Mesenchymal stem cell (in vitro differentiated cells and primary cell): ENCODE results near the gene CYP2W1.

Source experiments
- DNase-seq: peaks from one replicate; pipeline ENCODE4 v3.0.0-alpha.2; 2013
- H2AFZ ChIP-seq: one replicate; pipeline ENCODE4 v1.6.1; 2013; ENCODE audit warnings: low read depth, mild to moderate bottlenecking, control low read depth, inconsistent platforms, low read length, moderate library complexity
- H2AK5ac ChIP-seq: 2 replicates; pipeline ENCODE4 v1.6.1; 2013; ENCODE audit warnings: low read length, moderate library complexity, mild to moderate bottlenecking, inconsistent platforms; ENCODE audit not compliant: severe bottlenecking
- H2BK120ac ChIP-seq: one replicate; pipeline ENCODE4 v1.6.1; 2013; ENCODE audit warnings: low read depth, mild to moderate bottlenecking, inconsistent platforms, low read length, moderate library complexity
- H2BK12ac ChIP-seq, 2 experiments: one replicate each; pipeline ENCODE4 v1.6.1; 2013; ENCODE audit warnings: inconsistent platforms in 2 of 2, low read length in 2 of 2, mild to moderate bottlenecking in 2 of 2, moderate library complexity in 2 of 2, control low read depth in 1 of 2
- H2BK15ac ChIP-seq: one replicate; pipeline ENCODE4 v1.6.1; 2013; ENCODE audit warnings: mild to moderate bottlenecking, low read depth, inconsistent platforms; ENCODE audit not compliant: poor library complexity, severe bottlenecking
- H2BK5ac ChIP-seq: 2 replicates; pipeline ENCODE4 v1.6.1; 2013; ENCODE audit warnings: low read depth, mild to moderate bottlenecking, low read length, control low read depth, inconsistent platforms; ENCODE audit not compliant: poor library complexity, severe bottlenecking
- H3K14ac ChIP-seq, 2 experiments: one replicate each; pipeline ENCODE4 v1.6.1; 2013; ENCODE audit warnings: inconsistent platforms in 2 of 2, low read length in 2 of 2, control low read depth in 1 of 2, mild to moderate bottlenecking in 1 of 2, moderate library complexity in 1 of 2
- H3K18ac ChIP-seq, 2 experiments: one replicate each; pipeline ENCODE4 v1.6.1; 2013; ENCODE audit warnings: inconsistent platforms in 2 of 2, low read length in 2 of 2, control low read depth in 1 of 2, low read depth in 1 of 2, mild to moderate bottlenecking in 1 of 2
- H3K23ac ChIP-seq, 2 experiments: one replicate each; pipeline ENCODE4 v1.6.1; 2013; ENCODE audit warnings: inconsistent platforms in 2 of 2, low read length in 2 of 2, mild to moderate bottlenecking in 2 of 2, moderate library complexity in 2 of 2, control low read depth in 1 of 2
- H3K27ac ChIP-seq: 2 replicates; pipeline ENCODE4 v1.5.1; 2013; ENCODE audit warnings: mild to moderate bottlenecking, moderate library complexity, low read length, control low read depth, inconsistent platforms; ENCODE audit not compliant: poor library complexity, severe bottlenecking
- H3K27me3 ChIP-seq, 2 experiments: 2 replicates each; pipeline versions ENCODE4 v1.6.1 to v1.7.0; 2013; ENCODE audit warnings: low read length in 2 of 2, mild to moderate bottlenecking in 2 of 2, moderate library complexity in 2 of 2, control low read depth in 1 of 2, inconsistent platforms in 1 of 2; ENCODE audit not compliant: control insufficient read depth in 1 of 2, insufficient read depth in 1 of 2
- H3K36me3 ChIP-seq, 2 experiments: 2 replicates each; pipeline versions ENCODE4 v1.6.1 to v1.7.0; 2013; ENCODE audit warnings: low read length in 2 of 2, control low read depth in 1 of 2, inconsistent platforms in 1 of 2, low read depth in 1 of 2, mild to moderate bottlenecking in 1 of 2; ENCODE audit not compliant: insufficient read depth in 2 of 2, control insufficient read depth in 1 of 2
- H3K4ac ChIP-seq, 2 experiments: one replicate each; pipeline ENCODE4 v1.6.1; 2013; ENCODE audit warnings: inconsistent platforms in 2 of 2, low read length in 2 of 2, mild to moderate bottlenecking in 2 of 2, moderate library complexity in 2 of 2, control low read depth in 1 of 2, low read depth in 1 of 2
- H3K4me1 ChIP-seq: 2 replicates; pipeline ENCODE4 v1.6.1; 2013; ENCODE audit warnings: low read depth, low read length, control low read depth; ENCODE audit not compliant: control insufficient read depth, insufficient read depth
- H3K4me2 ChIP-seq: 2 replicates; pipeline ENCODE4 v1.6.1; 2013; ENCODE audit warnings: low read length, mild to moderate bottlenecking, inconsistent platforms; ENCODE audit not compliant: poor library complexity, severe bottlenecking
- H3K4me3 ChIP-seq, 2 experiments: 2 replicates each; pipeline versions ENCODE4 v1.5.1 to v1.7.0; 2013; ENCODE audit warnings: low read length in 2 of 2, mild to moderate bottlenecking in 2 of 2, control low read depth in 1 of 2, low read depth in 1 of 2; ENCODE audit not compliant: insufficient read depth in 1 of 2
- H3K79me1 ChIP-seq: replicated peaks from 2 replicates; pipeline ENCODE4 v1.6.1; 2013; ENCODE audit warnings: mild to moderate bottlenecking, control low read depth, low read length, inconsistent platforms; ENCODE audit not compliant: poor library complexity, severe bottlenecking
- H3K9ac ChIP-seq: 2 replicates; pipeline ENCODE4 v1.7.0; 2013; ENCODE audit warnings: mild to moderate bottlenecking, low read length, moderate library complexity
- H3K9me3 ChIP-seq: 2 replicates; pipeline ENCODE4 v1.7.0; 2013; ENCODE audit warnings: mild to moderate bottlenecking, low read length; ENCODE audit not compliant: control insufficient read depth
- H4K8ac ChIP-seq: one replicate; pipeline ENCODE4 v1.6.1; 2013; ENCODE audit warnings: inconsistent platforms, mild to moderate bottlenecking, low read length, moderate library complexity
- H4K91ac ChIP-seq: one replicate; pipeline ENCODE4 v1.6.1; 2013; ENCODE audit warnings: mild to moderate bottlenecking, low read length, inconsistent platforms
- WGBS: methylation state at CpG from one replicate; pipeline ENCODE4 v1.1.7; 2013; ENCODE audit warnings: mixed read lengths; 5-methylcytosine and 5-hydroxymethylcytosine counted together

The CYP2W1 gene

DNA sequence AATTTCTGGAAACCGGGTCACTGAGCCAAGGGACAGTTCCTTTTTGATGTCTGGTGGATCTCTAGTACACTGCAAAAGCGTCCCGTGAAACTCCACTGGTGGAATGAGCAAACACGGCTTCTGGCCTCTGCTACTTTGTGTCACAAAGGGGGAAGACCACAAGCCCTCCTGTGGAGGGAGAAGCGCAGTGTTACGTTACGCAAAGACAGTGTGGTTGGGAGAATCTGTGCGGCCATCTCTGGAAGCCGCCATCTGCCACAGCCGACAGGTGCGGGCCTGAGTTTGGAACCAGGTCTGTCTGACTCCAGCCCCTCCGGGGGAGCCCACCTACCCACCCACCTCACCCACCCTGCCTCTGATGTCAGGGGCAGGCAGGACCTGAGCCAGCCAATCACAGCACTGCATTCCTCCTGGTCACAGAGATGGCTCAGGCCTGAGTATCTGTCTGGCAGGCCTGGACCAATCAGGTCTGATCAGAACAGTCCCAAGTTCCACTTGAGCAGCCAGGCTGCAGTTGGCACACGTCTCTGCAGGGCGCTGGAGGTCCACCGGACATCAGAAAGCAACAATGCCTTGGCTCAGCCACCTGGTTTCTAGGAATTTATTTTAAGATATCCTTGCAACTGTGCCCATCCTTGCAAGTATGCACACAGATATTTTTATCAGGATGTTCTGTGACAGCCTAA lies 3.0 kb upstream of the CYP2W1 start:
- WGBS = 77% methylated on average over 15 of the region's 15 CpGs
- Histone ChIP-seq H3K27me3 (peaks cover 0 to 35% of the 10 kb centered on the region in 2 experiments), H4K91ac (no peak overlapping the region), H3K9me3 (no peaks in the 10 kb centered on the region), H2AFZ (no peak overlapping the region), H3K4me1 (peaks cover 49% of the 10 kb centered on the region), H2AK5ac (peak overlapping the region; percentile 85), H2BK120ac (no peak overlapping the region), H2BK12ac (no peak overlapping the region), H3K27ac (no peak overlapping the region), H3K4me2 (no peak overlapping the region), H3K4me3 (no peak overlapping the region), H4K8ac (peak overlapping the region; percentile 31), H3K4ac (no peak overlapping the region), H3K18ac (no peak overlapping the region), H3K14ac (no peak overlapping the region), H2BK5ac (no peak overlapping the region), H3K9ac (no peak overlapping the region), H3K23ac (no peak overlapping the region), H2BK15ac (no peak overlapping the region), H3K36me3 (no peaks in the 10 kb centered on the region), H3K79me1 (peaks cover 7% of the 10 kb centered on the region)
- DNase-seq = peak; percentile 19

GRCh38 chr7:981793-982510 lies 1.0 kb upstream of the CYP2W1 start:
- Histone ChIP-seq H2BK120ac (no peak overlapping the region), H2BK12ac (no peak overlapping the region), H3K9ac (no peak overlapping the region), H4K8ac (no peak overlapping the region), H3K23ac (no peak overlapping the region), H3K36me3 (no peaks in the 10 kb centered on the region), H2AK5ac (no peak overlapping the region), H3K4me3 (no peak overlapping the region), H3K4me1 (peaks cover 52% of the 10 kb centered on the region), H3K4ac (no peak overlapping the region), H2BK5ac (no peak overlapping the region), H3K27me3 (peaks cover 0 to 53% of the 10 kb centered on the region in 2 experiments), H3K27ac (no peak overlapping the region), H2AFZ (no peak overlapping the region), H3K4me2 (no peak overlapping the region), H3K79me1 (no peaks in the 10 kb centered on the region), H3K14ac (no peak overlapping the region), H3K18ac (no peak overlapping the region), H3K9me3 (no peaks in the 10 kb centered on the region), H2BK15ac (no peak overlapping the region), H4K91ac (no peak overlapping the region)
- DNase-seq = no peak
- 89% methylated on average over 16 of the region's 19 CpGs for whole genome bisulfite sequencing

DNA sequence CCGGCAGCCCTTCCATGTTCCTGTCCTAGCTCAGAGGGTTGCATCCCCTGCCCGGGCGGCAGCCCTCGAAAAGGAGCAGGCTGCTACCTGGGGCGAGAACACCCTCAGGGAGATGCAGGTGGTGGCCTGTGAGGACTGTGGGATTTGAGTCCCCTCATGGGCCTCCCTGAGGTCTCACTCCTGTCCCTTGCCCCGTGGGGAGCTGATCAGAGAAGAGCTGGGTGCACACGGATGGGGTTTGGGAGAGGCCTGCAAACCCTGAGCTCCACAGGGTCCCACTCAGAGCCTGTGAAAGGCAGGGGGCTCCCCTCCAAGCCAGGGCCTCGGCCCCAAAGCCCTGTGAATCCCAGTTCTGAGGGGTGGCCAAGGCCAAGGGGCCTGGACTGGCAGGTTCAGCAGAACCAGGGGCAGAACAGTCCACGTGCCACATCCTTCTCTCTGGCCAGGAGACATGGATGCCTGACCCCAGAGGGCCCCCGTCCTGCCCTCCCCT lies 424 bp upstream of the CYP2W1 start:
- Histone ChIP-seq H3K4me1 (peaks cover 50% of the 10 kb centered on the region), H3K36me3 (no peaks in the 10 kb centered on the region), H3K9me3 (no peaks in the 10 kb centered on the region), H3K27ac (no peak overlapping the region), H3K23ac (no peak overlapping the region), H3K18ac (no peak overlapping the region), H3K9ac (no peak overlapping the region), H3K4me3 (no peak overlapping the region), H3K27me3 (peaks cover 0 to 54% of the 10 kb centered on the region in 2 experiments), H2AFZ (no peak overlapping the region), H2BK5ac (no peak overlapping the region), H3K4me2 (no peak overlapping the region), H4K91ac (no peak overlapping the region), H3K79me1 (no peaks in the 10 kb centered on the region), H3K14ac (no peak overlapping the region), H2BK120ac (no peak overlapping the region), H2AK5ac (no peak overlapping the region), H4K8ac (no peak overlapping the region), H2BK12ac (no peak overlapping the region), H2BK15ac (no peak overlapping the region), H3K4ac (no peak overlapping the region)
- DNase-seq = no peak
- 85% methylated on average over 10 of the region's 10 CpGs for WGBS

DNA sequence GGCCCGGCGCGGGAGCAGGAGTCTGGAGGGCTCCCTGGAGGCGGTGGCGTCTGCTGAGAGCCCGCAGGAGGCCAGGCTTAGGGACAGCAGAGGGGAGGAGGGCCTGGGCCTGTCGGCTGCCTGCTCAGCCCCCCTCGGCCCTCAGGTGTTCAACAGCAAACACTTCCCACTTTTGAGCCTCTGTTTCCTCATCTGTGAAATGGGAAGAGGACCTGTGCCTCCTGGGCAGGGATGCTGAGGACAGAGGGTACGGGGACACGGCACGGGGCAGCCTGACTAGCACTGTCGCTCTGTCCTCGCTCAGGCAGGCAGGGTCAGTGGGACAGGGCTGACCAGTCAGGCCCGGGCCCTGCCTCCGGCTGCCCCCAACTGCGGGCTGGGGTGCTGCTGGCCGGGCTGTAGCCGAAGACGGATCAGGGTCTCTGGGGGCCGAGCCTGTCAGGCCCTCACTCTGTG lies 663 bp downstream of the CYP2W1 start:
- Histone ChIP-seq H3K79me1 (no peaks in the 10 kb centered on the region), H3K27me3 (peaks cover 0 to 58% of the 10 kb centered on the region in 2 experiments), H3K18ac (no peak overlapping the region), H2BK15ac (no peak overlapping the region), H3K27ac (no peak overlapping the region), H3K36me3 (no peaks in the 10 kb centered on the region), H2AFZ (no peak overlapping the region), H3K9me3 (no peaks in the 10 kb centered on the region), H3K9ac (no peak overlapping the region), H3K4me2 (no peak overlapping the region), H2BK12ac (no peak overlapping the region), H2BK5ac (no peak overlapping the region), H3K4me3 (no peak overlapping the region), H3K4me1 (peaks cover 53% of the 10 kb centered on the region), H3K23ac (no peak overlapping the region), H3K14ac (no peak overlapping the region), H3K4ac (no peak overlapping the region), H2AK5ac (no peak overlapping the region), H4K8ac (no peak overlapping the region), H4K91ac (no peak overlapping the region), H2BK120ac (no peak overlapping the region)
- WGBS = 94% methylated on average over 19 of the region's 20 CpGs
- DNase-seq = no peak
